ENCODE results near the gene PLEK2.

PLEK2 gene

DNA sequence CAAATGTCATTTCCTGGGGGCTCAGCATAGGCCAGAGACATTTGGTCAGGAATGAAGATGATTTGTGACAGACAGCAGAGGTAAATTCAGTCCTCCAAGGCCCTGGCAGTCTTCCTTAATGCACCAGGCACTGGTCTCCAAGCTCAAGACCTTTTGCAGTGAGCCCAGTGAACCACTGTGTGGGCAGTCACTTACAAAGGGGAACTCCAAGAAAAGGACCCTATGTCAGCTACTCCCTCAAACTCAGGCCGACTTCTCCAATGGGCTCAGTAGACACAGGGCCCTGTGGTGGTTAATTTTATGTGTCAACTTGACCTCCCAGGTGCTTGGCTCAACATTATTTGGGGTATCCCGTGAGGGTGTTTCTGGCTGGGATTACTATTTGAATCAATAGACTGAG is 29.3 kb upstream of the PLEK2 start:
- in situ Hi-C loops (cut with HindIII; ENCODE audit: low sequenced_read_pairs), result no loop called here
- TF ChIP-seq, protein P1, sequence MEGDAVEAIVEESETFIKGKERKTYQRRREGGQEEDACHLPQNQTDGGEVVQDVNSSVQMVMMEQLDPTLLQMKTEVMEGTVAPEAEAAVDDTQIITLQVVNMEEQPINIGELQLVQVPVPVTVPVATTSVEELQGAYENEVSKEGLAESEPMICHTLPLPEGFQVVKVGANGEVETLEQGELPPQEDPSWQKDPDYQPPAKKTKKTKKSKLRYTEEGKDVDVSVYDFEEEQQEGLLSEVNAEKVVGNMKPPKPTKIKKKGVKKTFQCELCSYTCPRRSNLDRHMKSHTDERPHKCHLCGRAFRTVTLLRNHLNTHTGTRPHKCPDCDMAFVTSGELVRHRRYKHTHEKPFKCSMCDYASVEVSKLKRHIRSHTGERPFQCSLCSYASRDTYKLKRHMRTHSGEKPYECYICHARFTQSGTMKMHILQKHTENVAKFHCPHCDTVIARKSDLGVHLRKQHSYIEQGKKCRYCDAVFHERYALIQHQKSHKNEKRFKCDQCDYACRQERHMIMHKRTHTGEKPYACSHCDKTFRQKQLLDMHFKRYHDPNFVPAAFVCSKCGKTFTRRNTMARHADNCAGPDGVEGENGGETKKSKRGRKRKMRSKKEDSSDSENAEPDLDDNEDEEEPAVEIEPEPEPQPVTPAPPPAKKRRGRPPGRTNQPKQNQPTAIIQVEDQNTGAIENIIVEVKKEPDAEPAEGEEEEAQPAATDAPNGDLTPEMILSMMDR (IDR thresholded peaks at IDR 0.05; ENCODE audit: low read depth, low read length, missing control alignments), result no peak
- no peak for DNase-seq (ENCODE audit: low read depth)

DNA sequence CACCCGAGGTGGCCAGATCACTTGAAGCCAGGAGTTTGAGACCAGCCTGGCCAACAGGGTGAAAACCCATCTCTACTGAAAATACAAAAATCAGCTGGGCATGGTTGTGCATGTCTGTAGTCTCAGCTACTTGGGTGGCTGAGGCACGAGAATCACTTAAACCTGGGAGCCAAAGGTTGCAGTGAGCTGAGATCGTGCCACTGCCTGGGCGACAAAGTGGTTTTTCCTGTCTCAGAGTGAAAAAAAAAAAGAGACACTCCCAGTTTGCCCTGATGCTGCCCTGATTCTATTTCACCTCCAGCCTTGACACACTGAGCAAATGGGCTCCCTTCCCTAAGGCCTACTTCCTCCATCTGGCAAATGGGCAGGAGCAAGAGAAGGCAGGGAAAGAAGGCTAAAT is 28.5 kb upstream of the PLEK2 start:
- no peak for DNase-seq (ENCODE audit: low read depth)
- TF ChIP-seq, protein P1 (IDR thresholded peaks at IDR 0.05; ENCODE audit: low read depth, low read length, missing control alignments), result no peak
- in situ Hi-C loops (cut with HindIII; ENCODE audit: low sequenced_read_pairs), result no loop called here
- H3K4me3 ChIP-seq (ENCODE audit: low read depth, low read length), result no peak overlapping the region

More for the DNA sequence above, 29.3 kb upstream of the PLEK2 start:
- no peak overlapping the region for H3K4me3 ChIP-seq (ENCODE audit: low read depth, low read length)

DNA sequence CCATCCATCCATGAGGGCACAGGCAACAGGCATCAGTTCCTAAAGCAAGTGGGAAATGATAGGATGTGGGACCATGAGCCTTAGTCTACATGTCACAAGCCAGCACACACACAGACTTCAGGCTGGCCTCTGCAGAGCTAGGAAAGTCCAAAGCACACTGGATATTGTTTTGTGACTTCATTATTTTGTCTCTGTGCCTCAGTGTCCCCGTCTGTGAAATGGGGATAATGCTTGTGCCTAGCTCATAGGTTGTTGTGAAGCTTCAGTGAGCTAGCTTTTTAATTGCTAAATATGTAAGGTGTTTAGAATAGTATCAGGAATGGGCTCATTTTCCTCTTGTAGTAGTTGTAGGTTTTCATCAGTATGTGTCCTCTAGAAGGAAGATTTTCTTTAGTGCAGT is 27.0 kb upstream of the PLEK2 start:
- TF ChIP-seq, protein P1 (IDR thresholded peaks at IDR 0.05; ENCODE audit: low read depth, low read length, missing control alignments), result no peak
- H3K4me3 ChIP-seq (ENCODE audit: low read depth, low read length), result no peak overlapping the region
- in situ Hi-C loops (cut with HindIII; ENCODE audit: low sequenced_read_pairs), result no loop called here
- no peak for DNase-seq (ENCODE audit: low read depth)

DNA sequence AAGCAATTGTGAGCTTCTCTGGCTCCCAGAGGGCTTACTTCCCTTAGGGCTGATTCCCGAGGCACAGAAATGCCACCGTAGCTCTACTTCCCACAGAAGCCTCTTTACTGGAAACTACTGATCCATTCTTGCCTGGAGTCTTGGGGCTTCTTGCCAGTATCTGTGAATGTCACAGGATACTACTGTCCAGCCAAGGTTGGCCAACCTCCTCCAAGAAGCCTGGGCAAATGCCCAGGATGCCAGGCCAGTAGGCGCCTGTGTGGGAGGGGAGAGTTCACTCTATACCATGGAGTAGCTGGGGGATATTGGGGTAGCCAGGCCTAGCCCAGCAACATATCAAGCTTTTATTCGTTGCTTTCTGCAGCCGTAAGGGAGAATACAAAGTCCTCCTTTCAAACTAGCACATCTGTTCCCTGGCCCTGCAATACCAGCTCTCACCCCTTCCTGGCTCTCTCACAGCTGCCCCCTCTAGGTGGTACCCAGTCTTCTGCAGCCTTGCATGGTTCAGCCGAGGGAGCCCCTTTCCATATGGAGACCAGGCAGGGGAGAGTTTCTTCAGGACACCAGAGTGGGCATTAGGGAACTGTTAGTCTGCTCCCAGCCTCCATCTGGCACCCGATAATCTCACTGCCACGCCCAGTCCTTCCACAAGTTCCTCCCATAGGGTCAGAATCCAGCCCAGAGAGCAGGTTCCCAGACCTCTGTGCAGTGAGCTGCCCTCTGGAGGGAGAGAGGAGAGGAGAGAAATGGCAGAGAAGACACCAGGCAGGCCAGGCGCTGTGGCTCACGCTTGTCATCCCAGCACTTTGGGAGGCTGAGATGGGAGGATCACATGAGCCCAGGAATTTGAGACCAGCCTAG is 24.3 kb upstream of the PLEK2 start:
- no peak for DNase-seq (ENCODE audit: low read depth)
- in situ Hi-C loops (cut with HindIII; ENCODE audit: low sequenced_read_pairs), result no loop called here
- H3K4me3 ChIP-seq (ENCODE audit: low read depth, low read length), result no peak overlapping the region
- TF ChIP-seq, protein P1 (IDR thresholded peaks at IDR 0.05; ENCODE audit: low read depth, low read length, missing control alignments), result no peak

DNA sequence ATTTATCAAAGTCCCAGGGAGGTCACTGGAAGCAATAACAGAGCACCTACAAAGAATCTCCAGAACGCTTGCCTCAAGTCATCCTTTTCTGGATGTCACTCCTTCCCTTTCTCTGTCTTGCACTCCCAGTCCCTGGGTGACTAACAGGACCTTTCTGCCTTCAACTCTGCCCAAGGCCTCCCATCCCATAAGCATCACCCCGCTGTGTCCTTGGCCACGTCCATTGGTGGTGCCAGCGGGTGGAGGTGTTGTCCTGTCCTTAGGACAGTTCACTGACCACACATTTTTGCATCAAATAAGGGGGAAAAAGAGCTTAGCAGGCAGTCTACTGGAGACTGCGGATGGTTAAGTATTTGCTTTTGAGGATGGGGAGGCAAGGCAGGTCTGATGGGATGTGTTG is 23.6 kb upstream of the PLEK2 start:
- in situ Hi-C loops (cut with HindIII; ENCODE audit: low sequenced_read_pairs), result no loop called here
- TF ChIP-seq, protein P1 (IDR thresholded peaks at IDR 0.05; ENCODE audit: low read depth, low read length, missing control alignments), result no peak
- no peak for DNase-seq (ENCODE audit: low read depth)
- H3K4me3 ChIP-seq (ENCODE audit: low read depth, low read length), result no peak overlapping the region

DNA sequence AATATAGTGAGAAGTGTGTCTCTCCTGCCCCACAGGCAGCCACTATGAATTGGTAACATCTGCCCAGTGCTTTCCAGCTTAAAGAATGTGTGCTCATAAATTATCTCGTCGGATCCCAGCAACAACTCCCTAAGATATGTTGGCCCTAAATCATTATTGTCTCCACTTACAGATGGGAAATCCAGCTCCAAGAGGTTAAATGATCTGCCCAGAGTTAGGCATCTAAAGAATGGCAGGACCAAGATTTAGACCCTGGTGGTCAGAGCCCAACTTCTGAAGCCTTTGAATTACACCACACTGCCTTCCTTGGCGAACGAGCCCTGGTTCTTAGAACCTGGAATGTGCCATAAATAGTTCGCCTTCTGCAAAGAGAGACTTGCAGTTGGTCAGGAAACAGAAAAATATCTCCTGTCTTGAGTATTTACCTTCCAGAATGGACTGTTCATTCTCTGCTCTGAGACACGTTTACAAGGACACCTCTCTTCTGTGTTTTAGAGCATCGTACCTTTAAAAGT is 20.1 kb upstream of the PLEK2 start:
- TF ChIP-seq, protein P1 (IDR thresholded peaks at IDR 0.05; ENCODE audit: low read depth, low read length, missing control alignments), result no peak
- H3K4me3 ChIP-seq (ENCODE audit: low read depth, low read length), result no peak overlapping the region
- in situ Hi-C loops (cut with HindIII; ENCODE audit: low sequenced_read_pairs), result loop anchor here (5.0 kb wide), 1 partner anchor 140 kb away; no protein-coding TSS in a partner anchor
- DNase-seq (ENCODE audit: low read depth), result no peak

Measured in astrocyte of the cerebellum (primary cell).